HG03378 (cell line): Measurements from ENCODE around the gene CFAP70.

Experiments used
- ATAC-seq: cut with Tn5 transposase; IDR thresholded peaks from one replicate; pipeline ENCODE4 v1.9.1; 2021; ENCODE audit warnings: mild to moderate bottlenecking, moderate library complexity; ENCODE audit not compliant: unreplicated experiment

The CFAP70 gene

DNA sequence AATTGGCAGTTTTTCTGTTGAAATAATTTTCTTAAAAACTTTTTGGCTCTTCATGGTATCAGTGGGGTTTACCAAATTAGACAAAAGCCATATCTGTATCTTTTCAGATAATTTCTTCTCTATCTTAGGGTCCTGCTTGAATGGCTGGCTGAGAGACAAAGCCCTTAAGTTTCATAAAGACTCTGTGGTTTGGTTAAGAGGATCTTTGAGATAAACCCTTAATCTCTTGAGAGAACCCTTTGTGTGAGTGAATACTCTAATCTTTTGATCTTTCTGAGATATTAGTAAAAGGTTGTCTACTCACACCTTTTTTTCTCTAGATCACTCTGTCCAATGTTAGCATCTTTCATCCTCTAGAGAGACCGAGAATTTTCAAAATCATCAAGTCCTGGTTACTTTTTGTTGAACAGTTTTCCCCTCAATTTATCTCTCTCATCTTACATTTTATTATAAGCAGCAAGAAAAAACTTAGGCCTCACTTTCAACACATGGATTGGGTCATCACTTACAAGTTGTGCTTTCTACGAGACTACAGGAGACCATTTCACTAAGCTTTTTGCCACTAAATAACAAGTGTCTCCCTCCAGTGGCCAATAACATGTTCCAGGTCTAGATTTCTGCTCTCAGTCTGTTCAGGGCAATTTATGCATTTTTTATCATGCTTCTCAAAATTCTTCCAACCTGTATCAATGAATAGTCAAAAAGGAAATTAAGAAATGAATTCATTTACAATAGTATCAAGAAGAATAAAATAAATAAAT, 140.1 kb downstream of the CFAP70 start:
- no peak for ATAC-seq

- no peak for ATAC-seq
Observed at GRCh38 chr10:73217628-73218027, 141.0 kb downstream of the CFAP70 start.

- no peak for ATAC-seq
Observed at GRCh38 chr10:73215749-73216148, 142.9 kb downstream of the CFAP70 start.

GRCh38 chr10:73211106-73211811, 147.4 kb downstream of the CFAP70 start:
- ATAC-seq: no peak

- no peak for ATAC-seq
Observed at GRCh38 chr10:73210395-73211105, 148.1 kb downstream of the CFAP70 start.

GRCh38 chr10:73209705-73210104, 149.0 kb downstream of the CFAP70 start:
- ATAC-seq: no peak

GRCh38 chr10:73207883-73208282, 150.8 kb downstream of the CFAP70 start:
- ATAC-seq: no peak

DNA sequence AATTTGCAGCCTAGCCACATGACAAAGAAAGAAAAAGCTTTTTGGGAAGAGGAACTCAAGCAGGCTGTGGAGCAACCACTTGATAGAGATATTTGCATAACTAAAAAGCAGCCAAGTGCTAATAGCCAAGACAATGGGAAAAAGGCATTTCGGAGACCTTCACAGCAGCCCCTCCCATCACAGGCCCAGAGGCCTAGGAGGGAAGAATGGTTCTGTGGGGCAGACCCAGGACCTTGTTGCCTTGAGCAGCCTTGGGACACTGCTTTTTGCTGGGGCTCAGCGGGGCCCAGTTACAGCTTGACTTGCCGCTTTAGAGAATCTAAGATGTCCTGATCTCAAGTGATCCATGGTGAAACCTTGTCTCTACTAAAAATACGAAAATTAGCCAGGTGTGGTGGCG, 152.3 kb downstream of the CFAP70 start:
- ATAC-seq: no peak

GRCh38 chr10:73205890-73206289, 152.8 kb downstream of the CFAP70 start:
- no peak for ATAC-seq

- ATAC-seq: no peak
Observed at GRCh38 chr10:73205081-73205480, 153.6 kb downstream of the CFAP70 start.
